ENCODE data around the gene MICAL2.

MICAL2 gene

GRCh38 chr11:12276831-12277475 lies 166.6 kb downstream of the MICAL2 start:
- no peak for DNase-seq

- DNase-seq = no peak
These were observed 168.6 kb downstream of the MICAL2 start for GRCh38 chr11:12278766-12279671.

GRCh38 chr11:12279672-12280108 lies 169.3 kb downstream of the MICAL2 start:
- DNase-seq = no peak

GRCh38 chr11:12280199-12280837 lies 169.9 kb downstream of the MICAL2 start:
- no peak for DNase-seq

DNA sequence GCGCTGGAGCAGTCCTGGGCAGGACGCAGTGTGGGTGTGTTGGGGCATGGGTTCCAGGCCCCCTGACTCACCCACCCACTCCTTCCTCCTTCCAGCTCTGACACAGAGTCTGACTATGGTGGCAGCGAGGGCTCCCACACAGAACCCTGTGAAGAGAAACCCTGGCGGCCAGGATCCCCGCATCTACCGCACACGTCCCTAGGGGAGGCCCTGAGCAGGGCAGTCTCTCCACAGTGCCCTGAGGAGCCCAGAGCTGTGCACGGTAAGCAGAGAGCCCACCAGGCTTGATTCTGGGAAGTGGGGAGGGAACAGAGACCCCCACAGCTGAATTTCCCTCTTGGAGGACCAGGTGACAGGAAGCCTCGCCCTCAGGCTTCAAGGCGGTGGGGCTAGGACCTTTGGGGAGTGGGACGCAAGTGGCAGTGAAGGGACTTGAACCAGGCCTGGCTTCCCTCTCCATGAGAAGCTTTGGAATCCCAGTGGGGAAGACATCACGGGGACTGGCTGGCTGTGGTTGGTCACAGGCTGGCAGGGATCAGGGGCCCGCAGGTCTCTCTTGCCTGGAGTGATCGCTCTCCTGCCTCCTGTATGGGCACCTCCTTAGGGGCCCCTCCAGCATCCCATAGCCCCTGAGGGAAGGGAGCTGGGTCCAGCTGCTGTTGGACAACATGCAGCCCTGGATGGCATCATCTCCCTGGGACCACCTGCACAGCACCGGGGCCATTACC lies 170.6 kb downstream of the MICAL2 start:
- no peak for DNase-seq

DNA sequence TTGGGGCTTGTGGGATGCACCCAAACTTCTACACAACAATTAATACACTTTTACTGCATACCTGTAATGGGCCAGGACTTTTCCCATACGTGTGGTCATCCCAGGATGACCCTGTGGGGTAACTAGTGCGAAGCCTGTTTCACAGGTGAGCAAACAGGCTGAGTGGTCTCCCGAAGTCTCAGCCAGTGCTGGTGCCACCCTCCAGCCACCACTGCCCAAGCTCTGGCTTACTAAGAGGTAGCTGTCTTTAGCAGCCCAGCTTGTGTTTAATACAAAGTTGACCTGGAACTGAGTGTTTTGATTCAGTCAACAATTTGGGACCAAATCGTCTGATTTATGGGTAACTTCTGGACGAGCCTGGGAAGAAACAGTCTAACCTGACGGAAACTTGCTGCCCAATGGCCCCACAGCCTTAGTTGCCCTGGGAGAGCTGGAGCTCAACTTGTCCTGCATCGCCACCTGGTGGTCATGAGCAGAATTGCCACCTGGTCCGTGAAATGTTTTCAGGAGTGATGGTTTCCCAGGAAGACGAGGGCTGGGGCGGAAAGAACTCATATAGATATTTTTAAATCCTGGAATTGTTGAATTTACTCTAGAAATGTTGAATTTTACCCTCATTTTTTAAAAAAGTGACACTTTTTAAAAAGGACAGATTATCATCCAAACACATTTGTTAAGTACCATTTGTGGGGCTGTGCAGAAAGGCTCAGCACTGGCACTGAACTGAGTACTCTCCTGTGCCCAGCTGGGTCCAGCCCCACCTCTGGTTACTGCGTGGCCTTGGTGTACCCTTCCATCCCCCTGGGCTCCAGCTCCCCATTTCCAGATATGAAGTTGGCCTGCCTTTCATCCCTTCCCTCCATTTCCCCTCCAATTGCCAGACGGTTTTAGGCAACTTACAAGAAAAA lies 171.4 kb downstream of the MICAL2 start:
- DNase-seq = peak; percentile 84

DNA sequence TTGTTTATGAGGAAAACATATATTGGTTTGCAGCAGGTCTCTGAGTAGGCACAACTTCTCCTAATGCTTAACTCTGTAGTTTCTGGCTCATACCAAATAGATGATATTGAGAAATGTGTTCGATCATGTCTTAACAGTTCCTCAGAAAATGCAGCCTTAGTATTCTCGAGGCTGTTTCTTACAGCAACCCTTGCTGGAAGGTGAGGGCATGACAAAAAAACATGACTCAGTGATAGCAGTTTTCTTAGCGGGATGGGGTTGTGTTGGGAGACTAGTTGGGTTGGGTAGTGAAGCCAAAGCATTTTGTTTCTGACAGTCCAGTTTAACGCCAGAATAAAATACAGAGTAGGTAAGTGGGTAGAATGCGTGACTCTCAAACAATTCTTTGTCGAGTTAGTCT lies 172.3 kb downstream of the MICAL2 start:
- DNase-seq = no peak

DNA sequence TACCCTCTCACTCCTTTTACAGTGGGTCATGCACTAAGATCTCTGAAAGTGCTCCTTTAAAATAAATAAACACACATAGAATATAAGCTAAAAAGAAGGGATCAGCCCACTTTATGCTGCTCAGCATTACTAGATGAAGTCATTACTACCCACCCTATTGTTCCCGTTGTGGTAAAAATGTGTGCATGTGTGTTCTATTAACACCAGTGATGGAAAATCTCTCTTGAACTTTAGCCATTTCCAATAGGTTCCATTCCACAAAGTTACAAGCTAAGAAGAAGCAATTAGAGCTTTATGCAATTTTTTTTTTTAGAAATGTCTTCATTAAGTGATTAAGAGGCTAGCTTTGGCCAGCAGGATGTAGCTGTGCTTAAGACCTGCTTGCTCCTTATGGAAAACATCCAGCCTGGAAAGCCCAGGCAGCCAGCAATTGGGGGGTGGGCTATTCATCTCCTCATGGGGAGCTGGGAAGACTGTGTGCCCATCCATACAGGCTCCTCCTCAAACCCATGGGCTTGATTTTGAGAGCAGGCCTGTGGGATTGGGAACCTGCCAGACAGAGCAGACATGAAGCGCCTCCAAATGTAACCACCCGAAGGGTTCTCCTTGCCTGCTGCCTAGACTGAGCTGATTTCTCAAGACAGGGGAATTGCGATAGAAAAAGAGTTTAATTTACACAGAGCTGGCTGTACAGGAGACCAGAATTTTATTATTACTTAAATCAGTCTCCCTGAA lies 174.1 kb downstream of the MICAL2 start:
- peak; percentile 88 for DNase-seq

- peak; percentile 99 for DNase-seq
These were observed 174.7 kb downstream of the MICAL2 start for GRCh38 chr11:12285106-12285505.

GRCh38 chr11:12285811-12286222 lies 175.4 kb downstream of the MICAL2 start:
- DNase-seq = peak; percentile 32

DNA sequence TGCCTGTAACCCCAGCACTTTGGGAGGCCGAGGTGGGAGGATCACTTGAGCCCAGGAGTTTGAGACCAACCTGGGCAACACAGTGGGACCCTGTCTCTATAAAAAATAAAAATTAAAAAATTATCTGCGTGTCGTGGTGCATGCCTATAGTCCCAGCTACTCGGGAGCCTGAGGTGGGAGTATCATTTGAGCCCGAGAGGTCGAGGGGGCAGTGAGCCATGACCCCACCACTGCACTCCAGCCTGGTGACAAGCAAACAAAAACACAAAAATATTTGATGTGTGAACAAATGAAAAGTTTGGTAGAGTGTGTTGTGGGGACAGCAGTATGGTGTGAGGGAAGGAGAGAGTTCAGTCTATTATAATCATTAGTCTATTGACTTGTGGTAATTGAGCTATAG lies 176.2 kb downstream of the MICAL2 start:
- DNase-seq = no peak

DNA sequence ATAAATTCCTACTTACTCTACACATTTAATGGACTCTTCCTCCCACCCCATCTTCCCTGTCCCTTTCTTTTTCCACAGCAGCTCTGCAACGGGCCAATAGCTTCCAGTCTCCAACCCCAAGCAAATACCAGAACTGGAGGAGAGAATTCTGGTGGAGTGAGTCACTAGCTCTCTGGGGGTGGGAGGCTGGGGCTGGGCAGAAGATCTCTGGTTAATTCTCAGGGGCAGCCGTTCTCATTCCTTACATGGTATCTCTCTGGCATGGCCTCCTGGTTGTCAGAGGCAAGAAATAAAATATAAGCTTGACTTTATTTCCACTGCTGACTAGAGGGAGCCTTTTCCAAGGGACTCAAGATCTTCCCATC lies 176.6 kb downstream of the MICAL2 start:
- DNase-seq = peak; percentile 99

DNA sequence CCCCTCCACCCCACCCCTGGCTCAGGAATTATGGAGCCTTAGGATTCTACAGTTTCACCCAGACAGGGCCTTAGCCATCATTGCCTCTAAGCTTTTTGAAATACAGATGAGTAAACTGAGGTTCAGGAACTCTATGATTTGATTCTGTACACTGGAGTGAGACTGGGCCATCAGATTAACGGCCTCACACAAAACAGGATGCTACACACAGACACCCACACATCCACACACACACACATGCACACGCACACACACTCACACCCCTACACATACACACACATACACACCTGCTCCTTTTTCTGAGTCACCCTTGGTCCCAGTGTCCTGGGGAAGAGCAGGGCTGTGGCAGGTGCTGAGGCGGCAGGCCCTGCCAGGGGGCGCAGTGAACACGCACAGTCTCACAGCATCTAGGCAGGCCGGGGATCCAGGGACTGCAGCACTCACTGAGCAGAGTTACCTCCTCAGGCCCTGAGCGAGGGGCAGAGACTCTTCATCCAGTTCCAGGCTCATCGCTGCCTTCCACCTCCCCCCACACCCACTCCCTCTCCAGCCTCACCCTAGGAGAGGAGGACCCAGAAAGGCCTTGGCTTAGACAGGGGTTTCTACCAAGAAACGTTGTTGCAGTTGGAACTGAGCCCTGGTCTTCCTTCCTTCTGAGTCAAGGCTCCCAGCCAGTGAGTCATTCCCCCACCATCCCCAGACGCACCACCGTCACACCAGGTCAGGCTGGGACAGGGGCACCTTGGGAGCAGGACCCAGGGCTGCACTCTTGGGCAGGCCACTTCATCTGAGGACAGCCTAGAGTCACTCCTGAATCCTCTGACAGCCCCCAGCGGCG lies 177.2 kb downstream of the MICAL2 start:
- DNase-seq = peak; percentile 99

DNA sequence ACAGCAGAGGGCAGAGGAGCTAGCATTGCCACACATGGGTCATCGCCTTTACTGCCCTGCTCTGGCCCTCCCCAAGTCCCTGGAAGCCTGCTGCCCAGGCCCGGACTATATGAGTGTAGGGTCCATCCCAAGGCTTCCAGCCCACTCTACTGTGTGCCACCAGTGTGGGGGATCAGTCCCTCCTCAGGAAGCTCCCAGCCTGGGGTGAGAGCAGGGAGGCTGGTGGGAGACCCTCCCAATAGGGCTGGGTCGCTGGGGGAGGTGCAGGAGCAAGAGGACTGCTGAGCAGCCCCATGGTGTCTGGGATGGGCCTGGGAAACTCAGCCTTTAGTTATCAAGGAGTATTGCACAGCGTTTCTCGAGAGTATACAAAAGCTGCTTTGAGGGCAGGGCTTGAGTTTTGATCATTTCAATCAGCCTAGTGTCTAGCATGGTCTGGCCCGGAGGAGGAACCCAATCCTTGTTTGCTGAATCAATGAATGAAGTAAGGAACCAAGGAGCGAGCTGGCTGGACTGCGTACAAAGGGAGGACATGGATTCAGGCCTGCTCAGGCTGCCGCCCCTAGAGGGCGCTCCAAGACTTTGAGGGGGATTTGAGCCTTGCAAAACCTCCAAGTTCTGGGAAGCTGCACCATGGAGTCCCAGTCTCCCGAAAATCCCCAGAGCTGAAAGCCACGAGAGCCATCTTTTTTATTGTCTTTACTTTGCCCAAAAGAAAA lies 178.0 kb downstream of the MICAL2 start:
- DNase-seq = peak; percentile 98

DNA sequence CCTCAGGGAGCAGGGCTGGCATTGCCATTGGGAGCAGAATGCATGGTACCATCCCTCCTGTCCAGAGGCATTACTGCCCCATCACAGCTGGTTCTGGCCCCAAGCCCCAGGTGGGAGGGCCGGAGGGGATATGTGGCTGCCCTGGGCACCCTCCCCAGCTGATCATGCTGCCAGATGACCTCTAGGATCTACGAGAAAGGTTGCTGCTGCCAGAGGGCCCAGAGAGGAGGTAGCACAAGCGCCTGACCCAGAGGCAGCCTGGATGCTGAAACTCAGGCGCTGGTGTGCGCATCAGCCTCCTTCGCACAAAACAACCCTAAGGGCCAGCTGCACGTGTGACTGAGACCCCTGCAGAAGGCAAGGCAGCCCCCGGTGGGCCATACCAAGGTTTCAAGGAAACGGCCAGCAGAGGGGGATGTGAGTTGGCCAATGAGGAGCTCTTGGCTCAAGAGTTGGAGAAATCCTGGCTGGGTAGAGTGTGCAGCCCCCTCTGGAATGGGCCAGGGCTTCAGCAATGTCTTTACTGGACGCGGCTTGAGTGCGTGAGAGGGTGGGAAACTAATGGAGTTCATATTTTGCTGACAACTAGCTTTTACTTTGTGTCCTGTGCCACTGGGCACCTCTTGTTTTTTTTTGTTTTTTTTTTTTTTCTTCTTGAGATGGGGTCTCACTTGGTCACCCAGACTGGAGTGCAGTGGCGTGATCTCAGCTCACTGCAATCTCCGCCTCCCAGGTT lies 178.7 kb downstream of the MICAL2 start:
- no peak for DNase-seq

GRCh38 chr11:12289667-12290476 lies 179.5 kb downstream of the MICAL2 start:
- DNase-seq = no peak

GRCh38 chr11:12290477-12290922 lies 180.1 kb downstream of the MICAL2 start:
- DNase-seq = peak; percentile 35

GRCh38 chr11:12291313-12291712 lies 180.9 kb downstream of the MICAL2 start:
- DNase-seq = no peak
